M059J (cell line): Measurements from ENCODE around the gene HOXC12. TPM values are rescaled to one million over a fixed set of nuclear protein-coding genes. Genes with fewer than 3 reads are reported as not detected.

Source experiments
- DNase-seq: peaks from one replicate; pipeline ENCODE4 v3.0.0-alpha.2; 2012; ENCODE audit warnings: low read depth
- total RNA-seq: library from RNA; depleted of rRNA; stranded (reverse); fragments of >200 nt; shearing (Covaris generic); gene quantifications from 2 replicates; pipeline ENCODE4 v1.2.3, GENCODE V29; 2014; rRNA removed

The HOXC12 gene
- not detected in 2 replicates for total RNA-seq

DNA sequence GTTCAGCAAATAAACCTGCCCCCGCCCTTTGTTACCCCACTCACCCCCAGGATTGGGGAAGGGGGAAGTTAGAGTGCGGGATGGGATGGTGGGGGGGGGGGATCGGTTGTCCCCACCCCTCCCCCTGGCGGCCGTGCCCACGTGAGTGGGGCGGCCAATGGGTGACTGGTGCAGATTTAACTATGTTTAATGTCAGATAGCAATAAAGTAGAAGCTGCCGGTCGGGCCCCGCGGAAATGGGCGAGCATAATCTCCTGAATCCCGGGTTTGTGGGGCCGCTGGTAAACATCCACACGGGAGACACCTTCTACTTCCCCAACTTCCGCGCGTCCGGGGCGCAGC, at the start of gene HOXC12:
HOXC12 (plus strand) TSS at position 210 of the 342 bp plus-strand sequence; CDS start at position 237, 27 bp downstream.
- no peak for DNase-seq

- no peak for DNase-seq
Observed at GRCh38 chr12:53907103-53907502, 47.6 kb upstream of the HOXC12 start.

- DNase-seq: no peak
Observed at GRCh38 chr12:53916788-53917655, 37.7 kb upstream of the HOXC12 start.

DNA sequence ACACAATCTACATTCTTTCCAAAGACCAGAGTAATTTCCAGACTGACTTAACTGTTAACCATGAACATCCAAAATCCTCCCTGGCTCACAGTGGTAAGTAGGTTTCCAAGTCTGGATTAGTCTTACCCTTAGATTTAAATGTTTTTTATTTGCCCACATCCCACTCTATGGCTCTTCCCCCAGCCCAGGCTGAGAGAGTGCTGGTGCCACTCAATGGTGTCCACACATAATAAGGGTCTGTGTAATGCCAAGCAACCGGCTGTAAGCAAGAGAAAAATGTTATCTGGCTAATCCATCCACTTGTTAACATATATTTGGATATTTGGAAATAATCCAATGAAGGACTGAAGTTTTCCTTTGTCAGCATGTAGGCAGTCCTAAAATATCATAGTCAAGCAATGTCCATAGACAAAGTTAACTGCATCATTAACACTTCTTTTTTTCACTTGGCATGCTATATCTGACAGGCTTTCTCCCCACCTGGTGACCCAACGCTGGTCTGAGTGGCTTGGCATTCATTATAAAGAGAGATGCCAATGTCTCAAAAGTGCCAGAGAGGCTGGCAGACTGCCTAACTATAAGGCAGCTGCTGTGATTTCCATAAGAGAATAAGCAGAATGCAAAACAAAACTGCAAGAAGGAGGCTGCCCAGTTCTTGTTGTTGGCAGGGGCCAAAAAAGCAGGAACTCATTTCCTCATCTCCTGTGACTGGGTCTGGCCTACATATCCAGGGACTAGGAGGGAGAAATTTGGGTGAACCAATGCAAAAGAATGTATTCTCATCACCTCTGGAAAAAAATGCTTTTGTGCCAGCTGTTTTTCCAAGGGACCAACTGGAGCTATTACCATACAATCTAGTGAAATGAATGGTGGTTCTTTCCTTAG, 29.9 kb upstream of the HOXC12 start:
- no peak for DNase-seq

GRCh38 chr12:53927220-53928029, 27.3 kb upstream of the HOXC12 start:
- no peak for DNase-seq

GRCh38 chr12:53928054-53928835, 26.5 kb upstream of the HOXC12 start:
- DNase-seq: peak; percentile 55

- no peak for DNase-seq
Observed at GRCh38 chr12:53929527-53929926, 25.2 kb upstream of the HOXC12 start.

DNA sequence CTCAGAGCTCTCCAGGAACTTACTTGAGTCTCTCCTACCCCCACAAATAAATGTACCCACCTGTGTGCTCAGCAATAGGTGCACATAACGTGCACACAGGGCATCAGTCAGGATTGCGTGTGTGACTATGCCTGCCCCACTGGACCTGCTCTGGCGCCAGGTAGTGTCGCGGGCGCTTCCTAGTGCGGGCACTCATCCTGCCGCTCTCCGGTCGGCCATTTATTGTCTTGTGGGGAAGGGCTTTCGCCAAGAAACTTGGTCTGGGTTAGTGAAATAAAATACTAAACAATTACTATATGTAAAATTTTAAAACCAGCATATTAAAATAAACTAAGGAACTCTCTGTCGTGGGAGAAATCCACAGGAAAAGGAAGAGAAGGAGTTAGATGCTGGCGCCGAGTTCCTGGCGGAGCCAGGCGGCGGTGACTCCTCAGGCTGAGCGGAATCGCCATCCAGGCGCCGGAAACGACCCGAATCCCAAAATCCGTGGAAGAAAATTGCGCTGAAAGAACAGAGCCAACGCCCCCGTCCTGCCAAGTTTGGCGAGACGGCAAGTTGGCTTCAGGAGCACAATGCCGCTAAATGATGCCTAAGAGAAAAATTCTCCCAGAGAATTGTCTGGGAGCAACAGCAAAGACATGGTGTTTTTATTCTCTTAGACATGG, 24.0 kb upstream of the HOXC12 start:
- DNase-seq: peak; percentile 34

GRCh38 chr12:53931844-53932581, 22.7 kb upstream of the HOXC12 start:
- DNase-seq: no peak

GRCh38 chr12:53932915-53933314, 21.8 kb upstream of the HOXC12 start:
- DNase-seq: no peak

GRCh38 chr12:53935383-53936341, 19.0 kb upstream of the HOXC12 start:
- DNase-seq: no peak

GRCh38 chr12:53937099-53937498, 17.6 kb upstream of the HOXC12 start:
- DNase-seq: no peak

DNA sequence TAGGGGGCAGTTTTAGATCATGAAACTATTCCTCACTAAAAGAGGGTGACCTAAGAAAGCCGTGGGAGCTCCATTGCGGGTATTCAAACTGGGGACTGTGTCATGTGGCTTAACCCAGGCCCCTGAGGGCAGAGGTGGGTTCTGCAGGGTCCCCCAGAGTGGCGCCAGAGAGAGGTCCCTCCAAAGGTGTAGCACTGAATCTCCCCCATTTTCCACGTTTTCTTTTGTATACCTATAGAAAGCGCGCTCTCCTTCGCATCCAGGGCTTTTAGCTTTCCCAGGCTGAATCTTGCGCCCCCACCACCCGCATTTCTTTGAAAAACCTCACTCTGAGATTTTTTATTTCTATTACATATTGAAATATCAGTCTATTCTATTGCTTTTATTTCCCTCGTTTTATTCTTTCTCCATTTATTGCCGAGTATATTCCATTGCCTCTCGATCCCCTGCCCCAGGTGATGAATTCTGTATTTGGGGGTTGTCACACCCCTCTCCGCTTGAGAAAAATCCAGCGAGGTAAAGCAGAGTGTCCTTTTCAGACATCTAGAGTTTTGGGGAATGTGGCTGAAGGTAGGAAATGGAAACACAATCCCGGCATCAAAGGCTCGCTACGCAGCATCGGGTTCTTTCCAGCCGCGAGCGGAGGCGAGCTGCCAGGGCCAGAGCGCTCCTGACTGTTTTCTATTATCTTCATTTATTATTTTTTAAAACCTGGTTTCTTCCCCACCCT, 16.9 kb upstream of the HOXC12 start:
- no peak for DNase-seq

DNA sequence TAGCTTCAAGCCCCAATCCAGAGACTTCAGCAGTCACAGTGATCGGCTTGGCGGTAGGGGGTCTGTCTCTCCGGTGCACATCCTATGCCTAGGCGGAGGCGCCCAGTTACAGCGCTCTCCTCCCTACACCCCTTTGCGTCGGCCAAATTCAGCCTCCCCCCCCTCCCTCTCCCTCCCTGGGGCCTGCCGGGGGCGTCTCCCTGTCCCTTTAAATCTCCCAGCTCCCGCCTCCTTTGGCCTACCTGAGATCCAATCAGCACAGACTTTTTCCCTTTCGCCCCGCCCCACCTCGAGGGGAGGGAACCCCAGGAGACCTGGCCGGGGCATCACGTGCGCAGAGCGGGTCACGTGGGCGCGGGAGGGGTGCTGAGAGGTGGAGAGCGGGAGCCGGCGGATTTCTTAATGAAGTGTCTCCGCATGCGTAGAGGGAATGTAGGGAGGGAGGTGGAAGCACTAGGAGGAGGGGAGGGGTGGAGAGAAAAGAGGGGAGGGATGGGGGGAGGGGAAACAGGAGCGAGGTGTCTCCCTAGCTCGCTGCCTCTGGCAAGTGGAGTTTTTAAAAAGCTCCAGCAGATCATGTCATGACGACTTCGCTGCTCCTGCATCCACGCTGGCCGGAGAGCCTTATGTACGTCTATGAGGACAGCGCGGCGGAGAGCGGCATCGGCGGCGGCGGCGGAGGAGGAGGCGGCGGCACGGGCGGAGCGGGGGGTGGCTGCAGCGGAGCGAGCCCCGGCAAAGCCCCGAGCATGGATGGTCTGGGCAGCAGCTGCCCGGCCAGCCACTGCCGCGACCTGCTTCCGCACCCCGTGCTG, 16.2 kb upstream of the HOXC12 start, which contains the start of gene HOXC13:
HOXC13 (plus strand) TSS at position 506 of the 815 bp plus-strand sequence; CDS start at position 582, 76 bp downstream.
- peak; percentile 100 for DNase-seq

DNA sequence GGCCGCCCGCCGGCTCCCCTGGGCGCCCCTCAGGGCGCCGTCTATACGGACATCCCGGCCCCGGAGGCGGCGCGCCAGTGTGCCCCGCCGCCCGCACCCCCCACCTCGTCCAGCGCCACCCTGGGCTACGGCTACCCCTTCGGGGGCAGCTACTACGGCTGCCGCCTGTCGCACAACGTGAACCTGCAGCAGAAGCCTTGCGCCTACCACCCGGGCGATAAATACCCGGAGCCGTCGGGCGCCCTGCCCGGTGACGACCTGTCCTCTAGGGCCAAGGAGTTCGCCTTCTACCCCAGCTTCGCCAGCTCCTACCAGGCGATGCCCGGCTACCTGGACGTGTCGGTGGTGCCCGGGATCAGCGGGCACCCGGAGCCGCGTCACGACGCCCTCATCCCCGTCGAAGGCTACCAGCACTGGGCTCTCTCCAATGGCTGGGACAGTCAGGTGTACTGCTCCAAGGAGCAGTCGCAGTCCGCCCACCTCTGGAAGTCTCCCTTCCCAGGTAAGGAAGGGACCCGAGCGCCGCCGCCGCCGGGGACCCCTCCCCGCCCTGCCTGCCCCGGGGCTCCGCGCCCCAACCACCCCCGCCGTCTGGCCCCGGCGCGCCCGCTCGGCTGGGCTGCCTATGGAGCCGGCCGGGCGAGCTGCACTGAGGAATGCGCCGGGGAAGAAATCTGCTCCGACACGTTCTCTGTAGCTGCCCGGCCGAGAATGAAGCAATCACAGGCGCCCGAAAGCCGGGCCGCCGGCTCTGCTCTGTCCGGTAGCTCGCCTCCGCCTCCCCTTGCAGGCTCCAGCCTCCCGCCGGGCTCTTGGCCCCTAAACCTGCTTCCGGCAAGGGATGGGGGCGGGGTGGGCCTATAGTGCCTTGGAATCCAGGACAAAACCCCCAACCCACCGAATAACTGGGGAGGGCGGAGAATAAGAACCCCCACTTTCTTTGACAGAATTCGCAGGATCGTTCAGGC, 15.3 kb upstream of the HOXC12 start:
- DNase-seq: peak; percentile 56
